ENCODE results near the gene DSCAM. TPM values are rescaled to one million over a fixed set of nuclear protein-coding genes. Genes with fewer than 3 reads are reported as not detected.
A peak's percentile ranks its signal among the peaks of the same experiment; 100 is the strongest.

DSCAM gene
- total and polyA plus RNA-seq, 2 experiments from 2014 or later: 0.23 to 0.42 TPM

DNA sequence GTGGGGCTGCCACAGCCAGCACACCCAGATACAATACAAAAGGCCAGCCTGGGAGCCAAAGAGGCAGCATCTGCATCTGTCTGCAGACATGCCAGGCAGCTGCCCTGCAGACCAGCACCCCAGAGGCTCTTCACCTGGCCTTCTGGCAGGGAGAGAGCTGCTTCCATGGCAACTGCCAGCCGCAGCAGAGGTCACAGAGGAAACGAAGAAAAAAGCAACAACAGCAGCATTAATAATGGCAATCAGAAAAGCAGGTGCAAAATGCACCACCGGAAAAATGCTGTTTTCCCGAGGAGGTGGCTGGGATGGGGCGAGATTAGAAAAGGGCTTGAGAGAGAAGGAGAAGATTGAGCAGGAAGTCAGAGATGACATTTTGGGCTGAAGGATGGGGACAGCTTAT is 670.2 kb downstream of the DSCAM start:
- H3K27me3 ChIP-seq: no peaks in the 10 kb centered on the region
- TF ChIP-seq, protein P1, sequence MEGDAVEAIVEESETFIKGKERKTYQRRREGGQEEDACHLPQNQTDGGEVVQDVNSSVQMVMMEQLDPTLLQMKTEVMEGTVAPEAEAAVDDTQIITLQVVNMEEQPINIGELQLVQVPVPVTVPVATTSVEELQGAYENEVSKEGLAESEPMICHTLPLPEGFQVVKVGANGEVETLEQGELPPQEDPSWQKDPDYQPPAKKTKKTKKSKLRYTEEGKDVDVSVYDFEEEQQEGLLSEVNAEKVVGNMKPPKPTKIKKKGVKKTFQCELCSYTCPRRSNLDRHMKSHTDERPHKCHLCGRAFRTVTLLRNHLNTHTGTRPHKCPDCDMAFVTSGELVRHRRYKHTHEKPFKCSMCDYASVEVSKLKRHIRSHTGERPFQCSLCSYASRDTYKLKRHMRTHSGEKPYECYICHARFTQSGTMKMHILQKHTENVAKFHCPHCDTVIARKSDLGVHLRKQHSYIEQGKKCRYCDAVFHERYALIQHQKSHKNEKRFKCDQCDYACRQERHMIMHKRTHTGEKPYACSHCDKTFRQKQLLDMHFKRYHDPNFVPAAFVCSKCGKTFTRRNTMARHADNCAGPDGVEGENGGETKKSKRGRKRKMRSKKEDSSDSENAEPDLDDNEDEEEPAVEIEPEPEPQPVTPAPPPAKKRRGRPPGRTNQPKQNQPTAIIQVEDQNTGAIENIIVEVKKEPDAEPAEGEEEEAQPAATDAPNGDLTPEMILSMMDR (IDR thresholded peaks at IDR 0.05; ENCODE audit: low read depth, low read length): no peak
- no peak overlapping the region for H3K4me3 ChIP-seq
- no peaks in the 10 kb centered on the region for H3K4me1 ChIP-seq (ENCODE audit: low read depth)
- H3K27ac ChIP-seq: no peak overlapping the region
- H3K36me3 ChIP-seq: no peaks in the 10 kb centered on the region
- no peaks in the 10 kb centered on the region for H3K9me3 ChIP-seq (ENCODE audit: low read depth)
- DNase-seq (ENCODE audit: low read depth in 1 of 2, low spot score in 1 of 2): no peak

- TF ChIP-seq, protein P1 (IDR thresholded peaks at IDR 0.05; ENCODE audit: low read depth, low read length): no peak
- Histone ChIP-seq H3K4me3 (no peak overlapping the region), H3K27ac (no peak overlapping the region), H3K27me3 (no peaks in the 10 kb centered on the region), H3K4me1 (ENCODE audit: low read depth) (no peaks in the 10 kb centered on the region), H3K36me3 (no peaks in the 10 kb centered on the region), H3K9me3 (ENCODE audit: low read depth) (no peaks in the 10 kb centered on the region)
- DNase-seq (ENCODE audit: low read depth in 1 of 2, low spot score in 1 of 2): no peak
Observed at GRCh38 chr21:40173816-40174215, 673.1 kb downstream of the DSCAM start.

DNA sequence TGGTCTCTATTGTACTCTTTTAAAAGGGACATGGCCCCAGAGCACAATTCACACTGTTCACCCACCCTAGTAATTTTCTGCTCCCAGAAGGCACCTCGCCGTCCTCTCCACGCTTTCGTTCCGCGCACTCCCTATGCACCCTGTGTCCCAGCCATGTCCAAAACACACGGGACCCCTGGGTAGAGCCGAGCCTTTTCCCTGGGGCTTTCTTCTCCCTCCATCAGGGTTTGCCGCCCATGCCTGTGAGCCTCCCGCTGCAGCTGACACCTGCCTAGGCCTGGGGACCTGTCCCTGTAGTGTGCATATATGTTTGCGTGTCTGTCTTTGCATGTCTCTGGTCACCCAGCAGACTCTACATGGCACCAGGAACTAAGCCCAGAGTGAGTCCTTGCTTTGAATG is 677.0 kb downstream of the DSCAM start:
- H3K9me3 ChIP-seq (ENCODE audit: low read depth): no peaks in the 10 kb centered on the region
- TF ChIP-seq, protein P1 (IDR thresholded peaks at IDR 0.05; ENCODE audit: low read depth, low read length): no peak
- no peak for DNase-seq (ENCODE audit: low read depth in 1 of 2, low spot score in 1 of 2)
- H3K4me3 ChIP-seq: no peak overlapping the region
- H3K4me1 ChIP-seq (ENCODE audit: low read depth): peaks cover 7% of the 10 kb centered on the region
- no peaks in the 10 kb centered on the region for H3K27me3 ChIP-seq
- no peak overlapping the region for H3K27ac ChIP-seq
- no peaks in the 10 kb centered on the region for H3K36me3 ChIP-seq

- no peaks in the 10 kb centered on the region for H3K9me3 ChIP-seq (ENCODE audit: low read depth)
- no peak overlapping the region for H3K4me3 ChIP-seq
- H3K27me3 ChIP-seq: no peaks in the 10 kb centered on the region
- TF ChIP-seq, protein P1 (IDR thresholded peaks at IDR 0.05; ENCODE audit: low read depth, low read length): no peak
- H3K4me1 ChIP-seq (ENCODE audit: low read depth): peaks cover 10% of the 10 kb centered on the region
- H3K27ac ChIP-seq: no peak overlapping the region
- DNase-seq (ENCODE audit: low read depth in 1 of 2, low spot score in 1 of 2): no peak
- H3K36me3 ChIP-seq: no peaks in the 10 kb centered on the region
Observed at GRCh38 chr21:40166291-40166843, 680.6 kb downstream of the DSCAM start.

- H3K9me3 ChIP-seq (ENCODE audit: low read depth): no peaks in the 10 kb centered on the region
- no peak overlapping the region for H3K4me3 ChIP-seq
- peak overlapping the region; percentile 66 for H3K27ac ChIP-seq
- H3K4me1 ChIP-seq (ENCODE audit: low read depth): peaks cover 10% of the 10 kb centered on the region
- H3K36me3 ChIP-seq: no peaks in the 10 kb centered on the region
- TF ChIP-seq, protein P1 (IDR thresholded peaks at IDR 0.05; ENCODE audit: low read depth, low read length): no peak
- no peaks in the 10 kb centered on the region for H3K27me3 ChIP-seq
- peak in 1 of 2 donors; percentile 31 for DNase-seq (ENCODE audit: low read depth in 1 of 2, low spot score in 1 of 2)
Observed at GRCh38 chr21:40165773-40166070, 681.2 kb downstream of the DSCAM start.
